Endothelial cell (in vitro differentiated cells): ENCODE measurements around the gene PDE4D. TPM values are rescaled to one million over a fixed set of nuclear protein-coding genes. Genes with fewer than 3 reads are reported as not detected.
"Not testable (repeated sequence)": the region's sequence is repeated elsewhere in the genome, so short reads cannot be mapped to it uniquely, and the experiment has no call there.

ENCODE experiments used
- DNase-seq: peaks from one replicate; pipeline ENCODE4 v3.0.0; 2021; ENCODE audit warnings: low spot score
- H3K27ac Mint-ChIP-seq: one replicate; pipeline ENCODE4 v1.8.0; 2021; ENCODE audit warnings: mixed read lengths, inconsistent platforms; ENCODE audit not compliant: unreplicated experiment
- H3K27me3 Mint-ChIP-seq: one replicate; pipeline ENCODE4 v1.8.0; 2021; ENCODE audit warnings: mild to moderate bottlenecking, moderate library complexity, mixed read lengths, inconsistent platforms; ENCODE audit not compliant: unreplicated experiment
- H3K36me3 Mint-ChIP-seq: one replicate; pipeline ENCODE4 v1.8.0; 2021; ENCODE audit warnings: mild to moderate bottlenecking, low read depth, mixed read lengths, inconsistent platforms; ENCODE audit not compliant: unreplicated experiment
- H3K4me1 Mint-ChIP-seq: one replicate; pipeline ENCODE4 v1.8.0; 2021; ENCODE audit warnings: mild to moderate bottlenecking, mixed read lengths, inconsistent platforms; ENCODE audit not compliant: unreplicated experiment
- H3K4me3 Mint-ChIP-seq: one replicate; pipeline ENCODE4 v1.8.0; 2021; ENCODE audit warnings: mild to moderate bottlenecking, mixed read lengths, inconsistent platforms; ENCODE audit not compliant: unreplicated experiment
- H3K9me3 Mint-ChIP-seq: one replicate; pipeline ENCODE4 v1.8.0; 2021; ENCODE audit warnings: mixed read lengths, inconsistent platforms; ENCODE audit not compliant: unreplicated experiment
- CTCF ChIP-seq: fragments of 200-600 bp; sonication (generic); IDR thresholded peaks from one replicate; pipeline ENCODE4 v1.5.0; 2021; ENCODE audit warnings: antibody characterized with exemption; ENCODE audit not compliant: unreplicated experiment
- total RNA-seq: library from RNA; stranded (reverse); fragmentation: NEBNext Ultra II Directional; extraction: Animal tissue kit (Norgen Biotek cat#: 25700); gene quantifications from one replicate; pipeline ENCODE4 v1.2.1, GENCODE V29; 2021; ENCODE audit not compliant: unreplicated experiment

The PDE4D gene
- total RNA-seq, 1 donor from 2014 or later, result 9.4 TPM

- Mint-ChIP-seq H3K4me3 (no peak overlapping the region), H3K4me1 (peaks cover 21% of the 10 kb centered on the region), H3K36me3 (no peaks in the 10 kb centered on the region), H3K27me3 (peaks cover 2% of the 10 kb centered on the region), H3K9me3 (no peaks in the 10 kb centered on the region), H3K27ac (no peak overlapping the region)
- no peak for TF ChIP-seq CTCF
- no peak for DNase-seq
These were observed 929.7 kb downstream of the PDE4D start for GRCh38 chr5:58963821-58964220.

- H3K4me3 Mint-ChIP-seq, result no peak overlapping the region
- no peaks in the 10 kb centered on the region for H3K36me3 Mint-ChIP-seq
These were observed 930.2 kb downstream of the PDE4D start for GRCh38 chr5:58963361-58963760.

GRCh38 chr5:58961631-58962280 lies 931.8 kb downstream of the PDE4D start:
- Mint-ChIP-seq H3K27ac (no peak overlapping the region), H3K27me3 (peaks cover 2% of the 10 kb centered on the region), H3K4me3 (no peak overlapping the region), H3K36me3 (no peaks in the 10 kb centered on the region), H3K4me1 (peaks cover 5% of the 10 kb centered on the region), H3K9me3 (no peaks in the 10 kb centered on the region)
- DNase-seq, result no peak
- TF ChIP-seq CTCF, result no peak

More at GRCh38 chr5:58963361-58963760, 930.2 kb downstream of the PDE4D start:
- TF ChIP-seq CTCF, result no peak
- no peak for DNase-seq
- Mint-ChIP-seq H3K9me3 (no peaks in the 10 kb centered on the region), H3K27ac (no peak overlapping the region), H3K4me1 (peaks cover 17% of the 10 kb centered on the region), H3K27me3 (peaks cover 2% of the 10 kb centered on the region)

GRCh38 chr5:58958701-58959100 lies 934.8 kb downstream of the PDE4D start:
- Mint-ChIP-seq H3K4me1 (no peaks in the 10 kb centered on the region), H3K36me3 (no peaks in the 10 kb centered on the region), H3K27ac (no peak overlapping the region), H3K27me3 (peaks cover 2% of the 10 kb centered on the region), H3K4me3 (no peak overlapping the region), H3K9me3 (no peaks in the 10 kb centered on the region)
- no peak for TF ChIP-seq CTCF
- DNase-seq, result no peak

GRCh38 chr5:58953218-58953617 lies 940.3 kb downstream of the PDE4D start:
- H3K9me3 Mint-ChIP-seq, H3K4me3 Mint-ChIP-seq, H3K4me1 Mint-ChIP-seq, H3K36me3 Mint-ChIP-seq, H3K27me3 Mint-ChIP-seq, DNase-seq, H3K27ac Mint-ChIP-seq: not testable (repeated sequence)
